ENCODE results near the gene RPTOR. TPM values are rescaled to one million over a fixed set of nuclear protein-coding genes. Genes with fewer than 3 reads are reported as not detected.

RPTOR gene
- polyA plus RNA-seq, 2 donors, result 7.1 to 10.5 TPM

GRCh38 chr17:80539022-80539641, 5.5 kb upstream of the RPTOR start:
- H3K27ac ChIP-seq (ENCODE audit: low read depth in 2 of 2, low read length in 1 of 2), result no peak overlapping the region
- WGBS, 2 donors, result 11 to 12% methylated on average over 12 of the region's 12 CpGs

GRCh38 chr17:80545499-80545826, 825 bp downstream of the RPTOR start:
- Histone ChIP-seq H3K27me3 (ENCODE audit: control insufficient read depth in 1 of 2, insufficient read depth in 2 of 2, low read length in 2 of 2) (no peaks in the 10 kb centered on the region), H3K27ac (ENCODE audit: low read depth in 2 of 2, low read length in 1 of 2) (no peak overlapping the region), H3K9me3 (ENCODE audit: control insufficient read depth in 2 of 2, insufficient read depth in 1 of 2, low read depth in 1 of 2, low read length in 1 of 2) (no peaks in the 10 kb centered on the region), H3K4me1 (ENCODE audit: control insufficient read depth in 2 of 2, insufficient read depth in 2 of 2, low read length in 1 of 2) (peaks cover 0 to 2% of the 10 kb centered on the region in 2 donors), H3K4me3 (ENCODE audit: low read depth in 1 of 2, low read length in 2 of 2) (peak overlapping the region; percentile 99), H3K36me3 (ENCODE audit: control insufficient read depth in 2 of 2, insufficient read depth in 2 of 2, low read length in 1 of 2) (no peaks in the 10 kb centered on the region)
- 6 to 9% methylated on average over 8 of the region's 8 CpGs for WGBS, 2 donors

More at GRCh38 chr17:80539022-80539641, 5.5 kb upstream of the RPTOR start:
- no peaks in the 10 kb centered on the region for H3K27me3 ChIP-seq (ENCODE audit: control insufficient read depth in 1 of 2, insufficient read depth in 2 of 2, low read length in 2 of 2)
- H3K36me3 ChIP-seq (ENCODE audit: control insufficient read depth in 2 of 2, insufficient read depth in 2 of 2, low read length in 1 of 2), result no peaks in the 10 kb centered on the region
- H3K4me3 ChIP-seq (ENCODE audit: low read depth in 1 of 2, low read length in 2 of 2), result no peak overlapping the region
- H3K4me1 ChIP-seq (ENCODE audit: control insufficient read depth in 2 of 2, insufficient read depth in 2 of 2, low read length in 1 of 2), result no peaks in the 10 kb centered on the region
- no peaks in the 10 kb centered on the region for H3K9me3 ChIP-seq (ENCODE audit: control insufficient read depth in 2 of 2, insufficient read depth in 1 of 2, low read depth in 1 of 2, low read length in 1 of 2)

GRCh38 chr17:80546267-80546666, 1.6 kb downstream of the RPTOR start:
- H3K4me3 ChIP-seq (ENCODE audit: low read depth in 1 of 2, low read length in 2 of 2), result no peak overlapping the region
- no peaks in the 10 kb centered on the region for H3K27me3 ChIP-seq (ENCODE audit: control insufficient read depth in 1 of 2, insufficient read depth in 2 of 2, low read length in 2 of 2)
- no peaks in the 10 kb centered on the region for H3K9me3 ChIP-seq (ENCODE audit: control insufficient read depth in 2 of 2, insufficient read depth in 1 of 2, low read depth in 1 of 2, low read length in 1 of 2)
- H3K36me3 ChIP-seq (ENCODE audit: control insufficient read depth in 2 of 2, insufficient read depth in 2 of 2, low read length in 1 of 2), result no peaks in the 10 kb centered on the region
- peaks cover 0 to 2% of the 10 kb centered on the region in 2 donors for H3K4me1 ChIP-seq (ENCODE audit: control insufficient read depth in 2 of 2, insufficient read depth in 2 of 2, low read length in 1 of 2)
- H3K27ac ChIP-seq (ENCODE audit: low read depth in 2 of 2, low read length in 1 of 2), result no peak overlapping the region
- 79 to 82% methylated on average over 5 of the region's 5 CpGs for WGBS, 2 donors

GRCh38 chr17:80552523-80552922, 7.9 kb downstream of the RPTOR start:
- H3K36me3 ChIP-seq (ENCODE audit: control insufficient read depth in 2 of 2, insufficient read depth in 2 of 2, low read length in 1 of 2), result no peaks in the 10 kb centered on the region
- no peaks in the 10 kb centered on the region for H3K4me1 ChIP-seq (ENCODE audit: control insufficient read depth in 2 of 2, insufficient read depth in 2 of 2, low read length in 1 of 2)
- H3K27me3 ChIP-seq (ENCODE audit: control insufficient read depth in 1 of 2, insufficient read depth in 2 of 2, low read length in 2 of 2), result no peaks in the 10 kb centered on the region
- no peak overlapping the region for H3K4me3 ChIP-seq (ENCODE audit: low read depth in 1 of 2, low read length in 2 of 2)
- no peaks in the 10 kb centered on the region for H3K9me3 ChIP-seq (ENCODE audit: control insufficient read depth in 2 of 2, insufficient read depth in 1 of 2, low read depth in 1 of 2, low read length in 1 of 2)
- 38 to 40% methylated on average over 2 of the region's 2 CpGs for WGBS, 2 donors
- no peak overlapping the region for H3K27ac ChIP-seq (ENCODE audit: low read depth in 2 of 2, low read length in 1 of 2)

- no peaks in the 10 kb centered on the region for H3K27me3 ChIP-seq (ENCODE audit: control insufficient read depth in 1 of 2, insufficient read depth in 2 of 2, low read length in 2 of 2)
- H3K27ac ChIP-seq (ENCODE audit: low read depth in 2 of 2, low read length in 1 of 2), result no peak overlapping the region
- 95 to 97% methylated on average over 7 of the region's 7 CpGs for WGBS, 2 donors
- H3K9me3 ChIP-seq (ENCODE audit: control insufficient read depth in 2 of 2, insufficient read depth in 1 of 2, low read depth in 1 of 2, low read length in 1 of 2), result no peaks in the 10 kb centered on the region
- peaks cover 0 to 3% of the 10 kb centered on the region in 2 donors for H3K36me3 ChIP-seq (ENCODE audit: control insufficient read depth in 2 of 2, insufficient read depth in 2 of 2, low read length in 1 of 2)
- no peak overlapping the region for H3K4me3 ChIP-seq (ENCODE audit: low read depth in 1 of 2, low read length in 2 of 2)
- H3K4me1 ChIP-seq (ENCODE audit: control insufficient read depth in 2 of 2, insufficient read depth in 2 of 2, low read length in 1 of 2), result no peaks in the 10 kb centered on the region
These were observed 10.6 kb downstream of the RPTOR start for GRCh38 chr17:80555266-80555665.

- Histone ChIP-seq H3K27ac (ENCODE audit: low read depth in 2 of 2, low read length in 1 of 2) (no peak overlapping the region), H3K27me3 (ENCODE audit: control insufficient read depth in 1 of 2, insufficient read depth in 2 of 2, low read length in 2 of 2) (no peaks in the 10 kb centered on the region), H3K4me1 (ENCODE audit: control insufficient read depth in 2 of 2, insufficient read depth in 2 of 2, low read length in 1 of 2) (no peaks in the 10 kb centered on the region), H3K9me3 (ENCODE audit: control insufficient read depth in 2 of 2, insufficient read depth in 1 of 2, low read depth in 1 of 2, low read length in 1 of 2) (no peaks in the 10 kb centered on the region), H3K36me3 (ENCODE audit: control insufficient read depth in 2 of 2, insufficient read depth in 2 of 2, low read length in 1 of 2) (peaks cover 0 to 4% of the 10 kb centered on the region in 2 donors), H3K4me3 (ENCODE audit: low read depth in 1 of 2, low read length in 2 of 2) (no peak overlapping the region)
- WGBS, 2 donors, result 83 to 86% methylated on average over 6 of the region's 6 CpGs
These were observed 13.4 kb downstream of the RPTOR start for GRCh38 chr17:80558046-80558445.

- no peaks in the 10 kb centered on the region for H3K27me3 ChIP-seq (ENCODE audit: control insufficient read depth in 1 of 2, insufficient read depth in 2 of 2, low read length in 2 of 2)
- H3K4me3 ChIP-seq (ENCODE audit: low read depth in 1 of 2, low read length in 2 of 2), result no peak overlapping the region
- H3K4me1 ChIP-seq (ENCODE audit: control insufficient read depth in 2 of 2, insufficient read depth in 2 of 2, low read length in 1 of 2), result no peaks in the 10 kb centered on the region
- H3K27ac ChIP-seq (ENCODE audit: low read depth in 2 of 2, low read length in 1 of 2), result no peak overlapping the region
- 77 to 84% methylated on average over 6 of the region's 6 CpGs for WGBS, 2 donors
- H3K36me3 ChIP-seq (ENCODE audit: control insufficient read depth in 2 of 2, insufficient read depth in 2 of 2, low read length in 1 of 2), result peaks cover 0 to 4% of the 10 kb centered on the region in 2 donors
- no peaks in the 10 kb centered on the region for H3K9me3 ChIP-seq (ENCODE audit: control insufficient read depth in 2 of 2, insufficient read depth in 1 of 2, low read depth in 1 of 2, low read length in 1 of 2)
These were observed 15.2 kb downstream of the RPTOR start for GRCh38 chr17:80559825-80560251.

GRCh38 chr17:80561541-80562114, 17.0 kb downstream of the RPTOR start:
- H3K4me1 ChIP-seq (ENCODE audit: control insufficient read depth in 2 of 2, insufficient read depth in 2 of 2, low read length in 1 of 2), result peaks cover 0 to 5% of the 10 kb centered on the region in 2 donors
- peaks cover 0 to 4% of the 10 kb centered on the region in 2 donors for H3K36me3 ChIP-seq (ENCODE audit: control insufficient read depth in 2 of 2, insufficient read depth in 2 of 2, low read length in 1 of 2)
- no peaks in the 10 kb centered on the region for H3K9me3 ChIP-seq (ENCODE audit: control insufficient read depth in 2 of 2, insufficient read depth in 1 of 2, low read depth in 1 of 2, low read length in 1 of 2)
- H3K27ac ChIP-seq (ENCODE audit: low read depth in 2 of 2, low read length in 1 of 2), result no peak overlapping the region
- 94 to 98% methylated on average over 4 of the region's 4 CpGs for WGBS, 2 donors
- no peaks in the 10 kb centered on the region for H3K27me3 ChIP-seq (ENCODE audit: control insufficient read depth in 1 of 2, insufficient read depth in 2 of 2, low read length in 2 of 2)
- H3K4me3 ChIP-seq (ENCODE audit: low read depth in 1 of 2, low read length in 2 of 2), result no peak overlapping the region

- no peak overlapping the region for H3K4me3 ChIP-seq (ENCODE audit: low read depth in 1 of 2, low read length in 2 of 2)
- 77 to 81% methylated on average over 5 of the region's 5 CpGs for WGBS, 2 donors
- no peak overlapping the region for H3K27ac ChIP-seq (ENCODE audit: low read depth in 2 of 2, low read length in 1 of 2)
- no peaks in the 10 kb centered on the region for H3K9me3 ChIP-seq (ENCODE audit: control insufficient read depth in 2 of 2, insufficient read depth in 1 of 2, low read depth in 1 of 2, low read length in 1 of 2)
- peaks cover 0 to 5% of the 10 kb centered on the region in 2 donors for H3K4me1 ChIP-seq (ENCODE audit: control insufficient read depth in 2 of 2, insufficient read depth in 2 of 2, low read length in 1 of 2)
- H3K27me3 ChIP-seq (ENCODE audit: control insufficient read depth in 1 of 2, insufficient read depth in 2 of 2, low read length in 2 of 2), result no peaks in the 10 kb centered on the region
- H3K36me3 ChIP-seq (ENCODE audit: control insufficient read depth in 2 of 2, insufficient read depth in 2 of 2, low read length in 1 of 2), result peaks cover 0 to 2% of the 10 kb centered on the region in 2 donors
These were observed 19.9 kb downstream of the RPTOR start for GRCh38 chr17:80564545-80564944.
